Activated naive CD4-positive, alpha-beta T cell treated with anti-CD3 and anti-CD28 coated beads, Interleukin-2, amount 50 U/mL, for 16 hours (primary cell): ENCODE results near the gene ROR2.

Experiments
- DNase-seq: peaks from one replicate; pipeline ENCODE4 v3.0.0-alpha.2; 2020

ROR2 gene

DNA sequence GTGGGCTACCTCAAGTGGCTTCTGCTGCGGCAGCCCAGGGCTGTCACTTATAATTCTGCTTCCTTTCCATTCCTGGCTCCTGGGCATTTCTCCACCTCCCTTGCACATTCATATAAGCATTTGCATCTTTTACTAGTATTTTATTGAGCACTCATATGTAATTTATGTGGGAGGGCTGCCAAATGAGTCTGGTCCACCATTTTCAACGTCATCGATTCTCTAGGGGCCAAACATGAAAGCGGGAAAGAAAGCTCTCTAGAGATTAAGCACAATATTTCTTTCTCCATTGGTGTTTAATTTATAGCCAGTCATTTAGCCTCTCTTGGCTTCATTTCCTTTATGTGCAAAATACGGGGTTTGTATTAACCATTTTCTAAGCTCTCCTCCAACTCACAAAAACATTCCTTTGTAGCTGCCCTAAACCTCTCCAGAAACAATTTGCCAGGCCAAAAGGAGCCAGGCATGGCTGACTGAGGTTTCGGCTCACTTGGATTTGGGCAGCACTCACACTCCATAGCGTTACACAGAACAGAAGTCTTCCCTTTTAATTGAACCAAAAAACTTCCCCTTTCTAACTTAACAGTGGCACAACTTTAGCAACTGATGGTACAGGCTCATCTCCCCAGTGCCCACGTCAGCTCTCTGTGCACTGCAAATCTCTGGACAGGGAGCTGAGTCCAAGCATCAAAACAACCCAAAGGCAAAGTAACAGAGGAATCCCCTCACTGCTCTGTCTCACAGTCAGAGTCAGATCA, 183.5 kb downstream of the ROR2 start:
- no peak for DNase-seq

DNA sequence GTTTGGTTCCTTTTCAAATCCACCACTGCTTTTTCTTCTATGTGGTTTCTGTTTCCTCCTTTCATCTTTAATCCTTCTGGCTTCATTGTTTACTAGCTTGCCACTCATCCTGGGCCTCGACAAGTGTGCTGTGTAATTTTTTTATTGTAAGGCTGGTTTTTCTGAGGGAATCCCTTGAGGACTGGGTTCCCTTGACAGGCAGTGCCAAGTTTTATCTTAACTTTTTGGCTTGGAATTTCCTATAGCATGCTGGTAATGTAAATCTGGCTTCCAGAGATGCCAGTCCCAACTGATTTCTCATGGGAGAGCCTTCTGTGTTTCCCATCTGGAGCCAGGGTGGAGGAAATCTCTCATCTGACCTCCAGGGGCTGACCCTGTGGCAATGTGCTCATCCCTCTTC, 184.7 kb downstream of the ROR2 start:
- no peak for DNase-seq

DNA sequence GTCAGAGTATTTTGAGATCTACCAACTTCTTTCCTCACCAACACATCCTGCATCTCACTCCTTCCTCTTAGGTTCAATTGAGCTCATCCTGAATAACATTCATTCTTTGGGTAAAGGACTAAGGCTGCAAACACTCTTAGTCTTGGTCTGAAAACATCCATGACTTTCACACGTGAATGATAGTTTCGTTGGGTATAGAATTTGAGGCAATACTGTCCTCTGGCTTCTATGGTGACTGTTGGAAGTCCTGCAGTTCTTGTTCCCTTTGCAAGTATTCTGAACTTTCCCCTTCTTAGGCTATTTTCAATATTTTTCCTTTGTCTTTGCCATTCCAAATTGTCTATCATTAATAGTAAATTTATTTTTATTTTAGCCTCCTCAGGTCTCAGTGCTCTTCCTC, 185.4 kb downstream of the ROR2 start:
- DNase-seq = no peak

DNA sequence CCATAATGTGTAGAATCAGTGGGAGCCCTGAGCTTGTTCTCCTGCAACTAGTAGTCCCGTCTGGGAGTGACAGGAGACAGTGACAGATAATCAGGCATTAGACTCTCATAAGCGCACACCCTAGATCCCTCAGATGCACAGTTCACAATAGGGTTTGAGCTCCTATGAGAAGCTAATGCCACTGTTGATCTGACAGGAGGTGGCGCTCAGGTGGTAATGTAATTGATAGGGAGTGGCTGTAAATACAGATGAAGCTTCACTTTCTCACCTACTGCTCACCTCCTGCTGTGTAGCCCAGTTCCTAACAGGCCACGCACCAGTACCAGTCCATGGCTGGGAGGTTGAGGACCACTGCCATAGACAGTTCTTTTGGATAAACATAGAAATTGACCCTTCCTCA, 188.7 kb downstream of the ROR2 start:
- no peak for DNase-seq

DNA sequence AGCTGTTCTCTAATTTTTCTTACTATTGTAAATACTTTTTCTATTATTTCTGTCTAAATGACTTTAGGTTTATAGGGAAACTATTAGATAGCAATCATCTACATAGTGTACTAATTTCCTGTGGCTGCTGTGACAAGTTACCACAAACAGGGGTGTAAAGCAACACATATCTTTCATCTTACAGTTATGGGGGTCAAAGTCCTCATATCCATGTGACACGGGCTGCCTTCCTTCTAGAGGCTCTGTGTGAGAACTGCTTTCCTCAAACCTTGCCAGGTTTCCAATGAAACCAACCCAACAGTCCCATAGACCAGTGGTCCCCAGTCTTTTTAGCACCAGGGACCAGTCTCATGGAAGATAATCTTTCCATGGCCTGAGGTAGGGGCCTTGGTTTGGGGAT, 189.1 kb downstream of the ROR2 start:
- DNase-seq = no peak

DNA sequence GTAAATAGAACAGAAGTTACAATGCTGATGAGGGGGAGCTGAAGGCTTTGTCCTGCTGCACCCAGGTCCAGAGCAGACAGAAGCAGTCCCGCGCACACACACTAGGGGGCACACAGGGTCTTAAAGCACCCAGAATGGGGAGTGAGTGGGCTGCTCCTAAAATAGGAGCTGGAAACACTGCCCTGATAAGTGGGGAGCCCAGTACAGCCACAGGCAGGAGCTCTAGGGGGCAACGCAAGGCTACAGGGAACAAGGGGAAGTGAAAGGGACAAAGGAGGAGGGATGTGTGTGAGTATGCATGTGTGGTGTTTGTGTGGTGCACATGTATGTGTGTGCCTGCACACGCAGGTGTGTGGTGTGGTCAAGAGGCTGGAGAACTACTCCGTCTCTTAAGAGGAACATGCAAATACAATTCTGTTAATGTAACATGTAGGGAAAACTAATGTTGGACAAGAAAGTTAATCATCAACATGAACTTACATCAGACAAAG, 191.5 kb downstream of the ROR2 start:
- peak; percentile 23 for DNase-seq

DNA sequence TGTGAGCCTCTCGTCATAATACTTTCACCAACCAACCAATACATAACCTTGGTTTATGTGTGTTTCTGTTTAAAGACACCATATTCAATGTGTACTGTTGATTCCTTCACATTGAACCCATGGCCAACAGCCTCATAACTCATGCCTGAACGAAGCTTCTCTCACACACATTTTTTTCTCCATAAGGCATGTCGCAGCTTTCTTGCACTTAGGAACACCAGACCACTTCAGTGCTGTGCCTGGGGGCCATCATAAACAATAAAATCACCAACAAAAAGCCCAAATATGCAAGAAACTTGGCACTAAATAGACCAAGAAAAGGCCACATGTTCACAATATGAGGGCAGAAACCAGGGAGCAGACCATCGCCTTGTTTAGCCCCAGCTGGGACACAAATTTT, 192.2 kb downstream of the ROR2 start:
- DNase-seq = no peak

DNA sequence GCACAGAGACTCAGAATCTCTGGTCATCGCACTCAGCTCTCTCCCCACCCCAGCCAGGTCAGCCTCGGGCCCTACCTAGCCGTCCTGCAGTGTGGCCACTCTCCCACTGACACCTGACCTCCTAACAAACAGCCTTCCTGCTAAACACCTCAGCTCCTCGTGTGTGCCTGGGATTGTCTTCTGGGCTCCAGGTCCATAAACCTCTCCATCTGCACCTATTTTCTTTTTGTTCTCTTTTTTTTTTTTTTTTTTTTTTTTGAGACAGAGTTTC, 193.6 kb downstream of the ROR2 start:
- DNase-seq = no peak

DNA sequence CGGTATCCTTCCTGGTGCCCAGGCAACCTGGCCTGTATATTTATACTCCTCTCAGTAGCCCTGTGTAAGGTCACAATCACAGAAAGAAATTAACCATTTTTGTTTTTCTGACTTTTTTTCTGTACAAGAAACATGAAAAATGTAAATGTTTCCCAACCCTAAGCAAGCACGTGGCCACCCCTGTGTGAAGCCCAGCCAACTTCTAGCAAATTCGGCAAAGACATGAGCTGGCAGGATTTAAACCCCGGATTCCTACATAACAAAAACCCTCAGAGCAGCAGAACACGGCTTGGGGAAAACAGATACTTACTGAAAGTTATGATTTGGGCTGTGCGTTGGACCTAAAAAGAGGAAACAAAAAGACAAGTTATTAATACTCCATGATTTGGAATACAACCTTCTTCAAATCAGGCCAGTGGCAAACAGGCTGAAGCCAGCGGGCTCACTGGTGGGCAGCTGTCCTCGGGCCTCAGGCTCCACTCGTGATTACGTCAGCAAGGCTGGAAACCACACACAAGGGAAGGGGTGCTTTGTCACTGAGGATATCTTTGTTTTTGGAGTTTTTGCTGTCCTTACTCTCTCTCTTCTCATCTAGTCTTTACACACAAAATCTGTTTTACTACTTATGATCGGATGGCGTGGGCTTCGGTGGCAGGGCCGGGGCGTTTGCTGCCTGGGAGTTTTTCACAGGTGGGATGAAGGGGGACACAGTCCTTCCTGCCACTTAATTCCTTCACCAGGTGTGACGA, 194.1 kb downstream of the ROR2 start:
- DNase-seq = no peak

DNA sequence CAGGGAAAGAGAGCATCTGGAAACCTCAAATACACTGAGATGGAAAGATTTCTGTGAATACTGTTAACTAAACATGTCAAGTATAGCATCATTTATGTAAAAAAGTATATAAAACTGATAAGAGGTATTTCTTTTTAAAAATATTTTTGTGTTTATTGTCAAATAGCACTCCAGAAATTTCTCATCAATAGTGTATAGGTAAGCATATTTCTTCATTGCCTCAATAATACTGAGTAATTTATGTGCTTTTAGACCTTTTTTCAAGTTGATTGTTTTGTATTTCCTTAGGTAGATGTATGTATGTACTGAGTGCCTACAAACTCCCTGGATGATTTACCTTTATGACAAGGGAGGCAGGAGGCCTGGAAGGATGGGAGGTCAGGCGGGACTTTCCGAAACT, 196.3 kb downstream of the ROR2 start:
- no peak for DNase-seq

DNA sequence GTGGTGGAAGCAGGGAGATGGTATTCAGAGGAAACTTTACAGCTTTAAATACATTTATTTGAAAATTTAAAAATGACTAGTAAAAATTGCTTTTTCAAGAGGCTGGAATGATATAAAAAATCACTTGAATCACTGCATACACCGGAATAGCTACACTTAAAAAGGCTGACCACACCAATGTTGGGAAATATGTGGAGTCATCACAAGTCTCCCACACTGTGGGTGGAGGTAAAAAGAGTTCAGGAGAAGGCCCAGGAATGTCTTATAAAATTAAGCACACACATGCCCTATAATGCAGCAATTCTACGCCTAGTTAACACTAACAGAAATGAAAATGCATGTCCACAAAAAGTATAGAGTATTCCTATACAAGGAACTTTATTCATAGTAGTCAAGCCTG, 198.1 kb downstream of the ROR2 start:
- DNase-seq = no peak

DNA sequence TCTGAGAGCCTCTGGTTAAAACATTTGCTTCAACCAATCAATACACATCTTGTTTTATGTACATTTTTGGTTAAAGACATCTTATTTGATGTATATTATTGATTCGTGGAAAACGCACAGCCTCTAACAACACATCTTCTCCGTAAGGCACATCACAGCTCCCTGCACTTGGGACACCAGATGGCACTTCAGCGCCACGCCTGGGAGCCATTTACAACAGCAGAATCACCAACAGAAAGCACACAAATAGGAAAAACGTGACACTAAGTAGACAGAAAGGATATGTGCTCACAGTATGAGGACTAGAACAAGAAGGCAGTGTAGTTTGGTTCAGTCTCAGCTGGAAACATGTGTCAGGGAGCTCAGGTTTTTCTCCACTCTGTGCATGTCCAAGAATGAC, 199.7 kb downstream of the ROR2 start:
- DNase-seq = no peak

DNA sequence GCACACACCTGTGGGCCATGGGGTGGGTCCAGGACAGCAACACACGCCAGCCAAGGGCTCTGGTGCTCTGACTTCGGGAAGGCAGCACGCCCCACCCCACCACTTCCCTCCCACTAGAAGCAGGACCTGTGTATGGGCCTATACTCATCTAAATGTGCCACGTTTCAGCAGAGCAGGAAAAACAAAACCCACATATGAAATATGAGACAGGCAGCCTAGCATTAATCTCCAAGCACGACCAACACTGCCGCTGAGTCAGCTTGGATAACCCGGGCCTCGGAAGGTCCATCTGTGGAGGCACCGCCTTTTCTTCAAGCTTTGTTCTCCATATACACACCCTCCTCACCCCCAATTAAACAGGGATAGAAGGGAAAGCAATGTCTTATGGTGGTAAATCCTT, 203.1 kb downstream of the ROR2 start:
- DNase-seq = no peak

DNA sequence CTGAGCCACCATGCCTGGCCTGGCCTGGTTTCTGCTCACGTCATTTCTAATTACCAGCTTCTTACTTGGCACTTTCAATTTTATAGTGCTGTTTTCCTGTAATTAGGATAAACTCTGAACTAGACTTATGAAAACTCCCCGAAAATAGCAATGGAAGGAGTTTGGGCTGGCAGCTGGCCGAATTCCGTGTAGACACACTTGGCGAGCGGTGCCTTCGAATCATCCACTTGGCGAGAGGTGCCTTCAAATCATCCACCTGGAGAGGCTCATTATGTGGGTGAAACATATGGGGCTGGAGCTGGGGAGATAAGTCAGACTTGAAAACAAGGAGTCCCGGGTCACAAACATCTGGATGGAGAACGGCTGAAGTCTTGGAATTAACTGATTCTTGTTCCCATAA, 203.7 kb downstream of the ROR2 start:
- no peak for DNase-seq

DNA sequence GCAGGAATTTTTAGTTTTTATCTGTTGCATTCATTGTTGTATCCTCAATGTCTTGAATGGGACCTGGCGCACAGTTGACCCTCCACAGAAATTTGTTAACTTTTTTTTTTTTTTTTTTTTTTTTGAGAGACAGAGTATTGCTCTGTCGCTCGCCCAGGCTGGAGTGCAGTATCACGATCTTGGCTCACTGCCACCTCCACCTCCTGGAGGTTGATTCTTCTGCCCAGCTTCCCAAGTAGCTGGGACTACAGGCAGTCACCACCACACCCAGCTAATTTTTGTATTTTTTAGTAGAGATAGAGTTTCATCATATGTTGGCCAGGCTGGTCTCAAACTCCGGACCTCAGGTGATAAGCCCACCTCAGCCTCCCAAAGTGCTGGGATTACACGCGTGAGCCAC, 205.9 kb downstream of the ROR2 start:
- no peak for DNase-seq

DNA sequence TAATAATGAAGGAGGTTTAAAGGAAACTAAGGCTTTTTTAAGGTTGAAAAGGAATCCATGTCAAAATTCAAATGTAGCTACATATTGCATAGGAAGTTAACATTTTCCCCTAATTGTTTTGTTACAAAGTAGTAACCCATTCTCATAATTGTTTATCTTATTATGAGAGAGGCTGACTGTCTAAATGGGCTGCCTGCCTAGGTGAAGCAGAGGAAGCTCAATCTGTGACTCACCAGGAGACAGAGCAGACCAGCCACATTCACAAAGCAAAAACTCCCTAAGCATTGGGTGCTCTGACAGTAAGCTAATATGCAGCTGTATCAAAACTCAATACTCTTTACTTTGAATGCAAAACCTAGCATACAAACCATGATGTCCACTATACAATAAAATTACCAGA, 208.5 kb downstream of the ROR2 start:
- DNase-seq = no peak

DNA sequence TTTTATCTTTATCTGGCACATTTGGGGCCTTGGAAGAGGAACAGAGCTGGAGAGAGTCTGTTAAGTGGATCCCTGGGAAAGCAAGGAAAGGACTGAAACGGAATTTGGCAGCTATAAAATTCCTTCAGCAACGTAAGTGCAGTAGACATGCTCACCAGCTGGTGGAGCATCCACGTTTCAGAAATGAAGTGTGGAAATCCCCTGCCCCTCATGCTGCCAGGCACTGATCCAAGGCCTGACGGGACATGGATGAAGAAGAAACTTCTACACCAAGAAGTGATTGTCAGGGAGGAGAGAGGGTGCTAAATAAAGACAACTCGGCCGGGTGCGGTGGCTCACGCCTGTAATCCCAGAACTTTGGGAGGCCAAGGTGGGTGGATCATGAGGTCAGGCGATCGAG, 209.3 kb downstream of the ROR2 start:
- DNase-seq = no peak

DNA sequence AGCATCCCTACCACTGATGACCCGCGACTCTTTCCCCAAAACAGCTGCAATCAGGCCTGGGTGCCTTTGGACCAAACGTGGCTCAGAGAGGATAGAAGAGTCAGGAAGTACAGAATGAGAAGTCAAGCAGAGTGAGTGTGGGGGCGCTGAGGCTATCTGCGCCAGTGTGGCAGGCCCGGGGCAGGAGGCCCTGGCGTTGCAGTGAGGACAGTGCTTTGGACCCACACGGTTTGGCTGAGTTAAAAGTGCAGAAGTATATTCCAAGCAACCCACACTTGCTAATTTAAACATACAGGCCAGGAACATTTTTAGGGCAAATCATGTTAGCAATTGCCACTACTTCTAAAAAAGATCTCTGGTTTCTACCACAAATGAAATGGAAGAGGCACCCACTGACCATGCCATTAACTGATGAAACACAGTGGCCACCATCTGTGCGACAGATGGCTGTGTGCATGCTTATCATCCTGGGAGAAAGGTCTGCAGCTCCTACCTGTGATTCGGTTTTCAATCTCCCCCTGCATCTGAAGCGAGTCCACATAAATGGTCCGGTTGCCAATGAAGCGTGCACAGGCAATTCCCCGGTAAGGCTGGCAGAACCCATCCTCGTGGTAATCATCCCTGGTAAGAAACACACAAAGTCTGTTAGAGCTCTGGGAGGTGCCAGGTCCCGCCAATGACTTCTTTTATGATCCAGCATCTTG, 213.0 kb downstream of the ROR2 start:
- DNase-seq = no peak

DNA sequence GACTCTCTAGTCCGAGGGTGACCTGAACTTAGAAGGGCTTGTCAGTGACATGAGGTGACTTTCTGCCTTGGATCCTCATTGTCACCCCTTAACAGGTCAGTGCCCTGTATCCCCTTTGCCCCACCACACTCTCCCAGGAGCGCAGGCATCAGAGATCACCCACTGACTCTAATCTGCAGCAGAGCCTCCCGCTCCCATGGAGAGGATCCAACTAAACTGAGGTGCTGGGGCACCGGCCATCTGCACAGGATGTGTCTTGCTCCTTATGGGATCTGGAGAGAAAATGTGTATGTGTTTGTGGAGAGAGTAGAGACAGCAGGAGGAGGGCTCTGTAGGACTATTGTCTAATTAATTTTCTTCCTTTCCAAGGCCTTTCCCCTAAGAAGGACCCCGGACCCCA, 213.7 kb downstream of the ROR2 start:
- no peak for DNase-seq

DNA sequence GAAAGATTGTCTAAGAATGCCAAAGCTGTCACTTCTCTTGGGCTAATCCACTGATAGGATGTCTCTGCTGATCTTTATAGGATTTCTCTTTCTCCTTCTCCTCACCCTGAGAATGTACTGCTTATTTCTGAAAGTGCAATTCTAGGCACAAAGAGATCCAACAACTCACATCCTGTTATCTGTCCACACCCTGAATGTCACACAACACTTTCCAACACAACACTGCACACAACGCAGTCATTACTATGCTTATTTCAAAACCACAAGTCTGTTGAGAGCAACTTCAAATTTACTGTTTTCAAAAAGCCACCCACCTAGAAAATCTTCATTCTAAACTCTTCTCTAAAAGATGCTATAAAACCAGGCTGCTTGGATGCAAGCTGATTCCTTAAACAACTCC, 215.0 kb downstream of the ROR2 start:
- DNase-seq = no peak

DNA sequence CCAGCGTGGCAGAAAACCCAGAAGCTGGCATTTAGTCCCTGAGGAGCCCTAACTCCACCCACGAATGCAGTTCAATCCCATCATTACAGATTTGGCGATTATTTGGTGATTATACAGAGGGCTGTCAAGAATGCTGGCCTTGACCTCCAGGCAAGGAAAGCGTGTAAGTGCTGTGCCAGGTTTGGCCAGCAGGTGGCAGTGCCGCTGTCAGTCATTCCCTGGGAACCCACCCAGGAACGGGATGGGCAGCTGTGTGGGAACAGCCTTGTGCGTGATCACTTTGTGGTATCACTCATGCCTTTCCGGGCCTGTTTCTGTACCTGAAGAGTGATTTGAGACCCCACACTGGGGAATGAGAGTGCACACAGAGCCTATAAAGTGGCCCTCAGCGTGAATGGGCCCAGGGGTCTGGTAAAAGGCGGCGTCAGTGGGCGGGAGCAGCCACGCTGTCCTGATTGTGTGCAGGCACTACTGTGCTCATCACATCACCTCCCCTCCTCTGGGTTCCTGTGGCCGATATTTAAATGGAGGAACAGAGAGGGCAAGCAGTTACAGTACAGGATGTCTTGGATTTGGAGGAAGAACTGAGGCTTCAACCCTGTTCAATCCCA, 215.6 kb downstream of the ROR2 start:
- peak; percentile 60 for DNase-seq

DNA sequence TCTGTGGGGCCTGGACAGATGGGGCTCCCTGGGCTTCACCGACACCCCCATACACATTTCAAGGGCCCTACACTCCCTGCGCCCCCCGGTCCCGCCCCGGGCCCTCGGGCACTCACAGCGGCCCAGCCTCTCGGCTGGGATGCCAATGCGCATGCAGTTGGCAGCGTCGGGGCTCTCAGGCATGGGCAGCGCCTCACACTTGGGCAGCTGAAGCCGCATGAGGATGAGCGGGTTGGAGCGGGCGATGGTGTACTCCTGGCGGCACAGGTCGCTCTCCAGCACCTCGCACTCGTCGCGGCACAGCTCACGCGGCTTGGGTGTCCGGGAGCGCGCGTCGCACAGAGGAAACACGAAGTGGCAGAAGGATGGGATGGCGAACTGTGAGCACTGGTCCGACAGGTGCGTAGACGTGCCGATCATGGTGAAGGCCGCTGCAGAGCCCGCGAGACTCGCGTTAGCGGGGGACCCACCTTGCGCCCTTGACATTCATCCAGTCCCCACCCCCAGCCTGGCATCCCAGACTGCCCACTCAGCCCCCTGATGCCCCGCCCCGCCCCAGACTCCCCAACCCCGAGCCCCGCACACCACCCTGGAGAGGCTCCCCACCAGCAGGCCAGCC, 216.9 kb downstream of the ROR2 start:
- DNase-seq = no peak
